T-helper 9 cell (primary cell): ENCODE results near the gene SETD2.
A peak's percentile ranks its signal among the peaks of the same experiment; 100 is the strongest.
"Not testable (repeated sequence)": the region's sequence is repeated elsewhere in the genome, so short reads cannot be mapped to it uniquely, and the experiment has no call there.

Source experiments
- DNase-seq: peaks from one replicate; pipeline ENCODE4 v3.0.0-alpha.2; 2020

The SETD2 gene

DNA sequence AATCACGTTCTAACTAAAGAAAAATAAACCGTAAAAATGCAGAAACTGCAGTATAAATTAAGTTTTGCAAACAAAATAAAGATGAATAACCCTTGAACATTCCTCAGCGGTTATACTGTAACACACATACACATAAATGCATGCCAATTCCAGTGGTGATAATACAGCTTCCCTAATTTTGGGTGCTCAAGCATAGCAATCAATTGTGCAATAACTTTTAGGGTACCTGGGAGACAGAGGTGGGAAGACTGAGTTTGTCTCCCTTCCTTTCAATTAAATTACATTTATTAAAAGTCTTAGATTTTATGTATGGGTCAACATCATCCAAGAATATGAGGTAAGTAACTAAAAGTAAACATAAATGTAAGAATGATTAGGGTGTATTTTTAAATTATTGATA is 71.8 kb downstream of the SETD2 start:
- DNase-seq, result no peak

DNA sequence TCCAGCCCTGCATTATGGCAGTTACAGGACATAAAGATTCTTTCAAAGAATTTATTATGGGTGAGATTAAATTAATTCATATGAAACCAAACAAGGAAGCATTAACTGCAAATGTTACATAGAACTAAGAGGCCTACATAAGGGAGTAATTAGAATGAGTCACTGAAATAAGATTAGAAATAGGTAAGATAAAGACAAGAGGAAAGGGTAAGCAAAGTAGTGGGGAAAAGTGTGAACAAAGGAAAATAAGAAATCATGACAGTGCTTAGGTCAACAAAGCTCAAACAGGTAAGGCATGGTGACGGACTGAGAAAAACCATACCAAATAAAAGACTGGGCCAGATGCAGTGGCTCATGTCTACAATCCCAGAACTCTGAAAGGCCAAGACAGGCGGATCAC is 74.3 kb downstream of the SETD2 start:
- no peak for DNase-seq

DNA sequence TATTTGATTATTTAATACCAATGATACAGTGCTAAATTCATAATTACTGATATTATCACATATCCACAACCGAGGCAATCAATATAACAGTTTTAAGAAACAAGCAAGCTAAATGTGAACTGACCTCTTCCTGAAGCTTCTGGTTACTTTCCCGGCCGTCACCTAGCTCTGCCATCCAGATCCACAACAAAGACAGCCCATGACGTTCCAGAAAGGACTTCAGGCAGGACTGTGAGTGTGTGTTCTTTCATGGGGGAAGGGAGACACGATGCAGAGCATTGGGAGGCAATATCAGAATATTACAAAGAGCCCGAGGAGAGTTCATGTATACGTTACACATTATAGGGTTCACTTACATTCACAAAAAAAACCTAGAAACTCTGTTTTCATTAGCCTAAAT is 77.8 kb downstream of the SETD2 start:
- no peak for DNase-seq

- no peak for DNase-seq
Observed at GRCh38 chr3:47083786-47084185, 80.1 kb downstream of the SETD2 start.

GRCh38 chr3:47082519-47082918 is 81.4 kb downstream of the SETD2 start:
- no peak for DNase-seq

GRCh38 chr3:47079432-47079831 is 84.5 kb downstream of the SETD2 start:
- DNase-seq, result no peak

GRCh38 chr3:47073685-47074084 is 90.2 kb downstream of the SETD2 start:
- no peak for DNase-seq

DNA sequence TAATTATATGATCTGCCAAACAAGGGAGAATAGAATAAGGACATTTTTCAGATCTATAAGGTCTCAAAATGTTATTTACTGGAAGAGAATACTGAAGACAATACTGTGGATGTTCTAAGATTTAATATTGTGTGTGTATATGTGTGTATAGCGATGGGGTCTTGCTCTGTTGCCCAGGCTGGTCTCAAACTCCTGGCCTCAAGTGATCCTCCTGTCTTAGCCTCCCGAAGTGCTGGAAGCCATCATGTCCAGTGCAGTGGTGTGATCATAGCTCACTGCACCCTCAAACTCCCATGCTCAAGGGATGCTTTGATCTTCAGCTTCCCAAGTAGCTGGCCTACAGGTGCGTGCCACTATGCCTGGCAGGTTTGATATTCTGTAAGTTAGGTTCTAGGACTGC is 93.1 kb downstream of the SETD2 start:
- no peak for DNase-seq

- DNase-seq, result not testable (repeated sequence)
Observed at GRCh38 chr3:47066259-47066658, 97.7 kb downstream of the SETD2 start.

- no peak for DNase-seq
Observed at GRCh38 chr3:47065681-47066080, 98.2 kb downstream of the SETD2 start.

- no peak for DNase-seq
Observed at GRCh38 chr3:47065058-47065457, 98.9 kb downstream of the SETD2 start.

GRCh38 chr3:47057212-47057671 is 106.7 kb downstream of the SETD2 start:
- peak; percentile 36 for DNase-seq

DNA sequence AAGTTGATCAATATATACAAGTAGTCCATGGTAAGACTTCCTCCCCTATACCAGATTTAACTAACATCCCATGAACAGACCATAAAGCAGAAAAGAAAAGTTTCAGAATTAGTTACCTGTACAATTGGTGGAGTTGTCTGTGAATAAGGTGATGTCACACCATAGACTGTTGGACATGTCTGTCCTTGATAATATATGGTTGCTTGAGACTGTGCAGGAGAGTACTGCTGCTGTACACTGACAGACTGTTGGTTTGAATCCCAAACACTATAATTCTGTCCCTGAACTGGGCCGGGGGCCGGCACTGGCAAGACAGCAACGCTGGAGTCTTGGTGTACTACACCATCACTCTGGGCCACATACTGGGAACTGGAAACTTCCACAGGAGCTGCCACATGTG is 107.2 kb downstream of the SETD2 start:
- DNase-seq, result no peak

DNA sequence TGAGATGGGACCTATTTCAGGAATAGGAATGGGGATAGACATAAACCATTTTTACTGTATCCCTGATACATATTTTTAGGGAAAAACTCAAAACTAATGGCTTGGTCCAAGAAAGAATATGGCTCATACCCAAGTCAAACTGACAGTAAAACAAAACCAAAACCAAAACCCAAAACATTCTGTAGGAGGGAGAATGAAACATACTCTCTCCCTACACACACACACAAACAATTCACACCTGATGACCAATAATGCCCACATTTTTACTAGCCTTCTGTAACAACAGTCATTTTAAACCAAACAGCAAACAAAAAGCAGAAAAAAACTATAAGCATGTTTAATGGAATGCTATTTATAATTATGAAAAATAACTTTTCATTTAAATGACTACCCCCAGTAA is 109.5 kb downstream of the SETD2 start:
- no peak for DNase-seq

- no peak for DNase-seq
Observed at GRCh38 chr3:47047673-47048072, 116.2 kb downstream of the SETD2 start.

GRCh38 chr3:47047069-47047468 is 116.8 kb downstream of the SETD2 start:
- no peak for DNase-seq

DNA sequence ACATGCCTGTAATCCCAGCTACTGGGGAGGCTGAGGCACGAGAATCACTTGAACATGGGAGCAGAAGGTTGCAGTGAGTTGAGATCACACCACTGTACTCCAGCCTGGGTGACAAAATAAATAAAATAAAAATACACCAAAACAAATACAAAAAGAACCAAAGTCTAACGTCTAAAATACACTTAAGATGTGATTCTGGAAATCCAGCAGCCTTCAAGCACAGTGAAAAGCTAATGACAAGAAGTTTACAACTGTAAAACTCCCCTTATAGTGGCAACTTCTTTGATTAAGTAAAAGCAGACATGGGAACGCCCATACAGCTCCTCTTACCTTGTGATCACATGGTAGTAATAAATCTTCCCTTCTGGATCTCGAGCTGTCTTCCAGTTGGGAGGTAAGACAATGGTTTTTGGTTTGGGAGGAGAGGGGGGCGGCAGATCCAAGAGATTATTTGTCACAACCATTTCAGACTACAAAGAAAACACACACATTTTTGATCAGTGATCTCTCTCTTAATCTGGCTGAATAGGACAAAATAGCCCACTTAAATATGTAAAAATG is 121.6 kb downstream of the SETD2 start:
- no peak for DNase-seq

DNA sequence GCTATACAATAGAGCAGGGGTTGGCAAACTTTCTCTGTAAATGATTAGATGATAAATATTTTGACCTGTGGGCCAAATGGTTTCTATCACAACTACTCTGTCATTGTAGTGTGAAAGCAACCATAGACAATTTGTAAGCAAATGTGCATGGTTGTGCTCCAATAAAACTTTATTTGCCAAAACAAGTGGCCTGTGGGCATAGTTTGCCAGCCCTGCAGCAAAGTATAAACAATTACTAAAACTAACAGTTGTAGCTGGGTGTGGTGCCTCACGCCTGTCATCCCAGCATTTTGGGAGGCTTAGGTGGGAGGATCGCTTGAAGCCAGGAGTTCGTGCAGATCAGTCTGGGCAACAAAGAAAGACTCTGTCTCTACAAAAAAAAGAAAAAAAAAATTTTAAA is 122.8 kb downstream of the SETD2 start:
- DNase-seq, result no peak

GRCh38 chr3:47037302-47037701 is 126.6 kb downstream of the SETD2 start:
- DNase-seq, result not testable (repeated sequence)

DNA sequence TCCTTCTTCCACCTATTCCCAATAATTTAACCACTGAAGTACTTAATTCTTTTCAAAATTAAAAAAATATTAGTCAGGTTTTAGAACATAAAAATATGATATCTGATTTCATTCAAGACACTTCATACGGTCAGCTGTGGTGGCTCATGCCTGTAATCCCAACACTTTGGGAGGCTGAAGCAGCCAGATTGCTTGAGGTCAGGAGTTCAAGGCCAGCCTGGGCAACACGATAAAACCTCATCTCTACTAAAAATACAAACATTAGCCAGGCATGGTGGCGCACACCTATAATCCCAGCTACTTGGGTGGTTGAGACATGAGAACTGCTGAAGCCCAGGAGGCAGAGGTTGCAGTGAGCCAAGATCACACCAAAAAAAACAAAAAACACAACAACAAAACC is 127.8 kb downstream of the SETD2 start:
- DNase-seq, result no peak

DNA sequence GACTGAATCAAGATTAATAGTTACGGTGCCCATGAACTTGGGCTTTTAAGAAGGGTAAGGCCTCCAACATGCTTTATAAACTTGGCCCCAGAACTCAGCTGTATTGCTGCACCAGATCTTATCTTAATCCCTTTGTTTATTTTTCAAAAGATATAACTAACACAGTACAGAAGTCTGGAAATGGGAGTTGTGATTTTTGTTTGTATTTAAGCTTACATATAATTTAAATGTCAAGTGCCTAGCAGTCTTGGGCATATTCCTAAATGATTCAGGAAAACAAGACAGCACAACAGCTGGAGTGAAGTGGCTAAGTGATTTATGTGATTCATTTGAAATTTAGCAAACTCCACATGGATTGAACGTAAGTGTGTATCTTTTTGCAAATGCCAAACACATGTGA is 128.3 kb downstream of the SETD2 start:
- no peak for DNase-seq

DNA sequence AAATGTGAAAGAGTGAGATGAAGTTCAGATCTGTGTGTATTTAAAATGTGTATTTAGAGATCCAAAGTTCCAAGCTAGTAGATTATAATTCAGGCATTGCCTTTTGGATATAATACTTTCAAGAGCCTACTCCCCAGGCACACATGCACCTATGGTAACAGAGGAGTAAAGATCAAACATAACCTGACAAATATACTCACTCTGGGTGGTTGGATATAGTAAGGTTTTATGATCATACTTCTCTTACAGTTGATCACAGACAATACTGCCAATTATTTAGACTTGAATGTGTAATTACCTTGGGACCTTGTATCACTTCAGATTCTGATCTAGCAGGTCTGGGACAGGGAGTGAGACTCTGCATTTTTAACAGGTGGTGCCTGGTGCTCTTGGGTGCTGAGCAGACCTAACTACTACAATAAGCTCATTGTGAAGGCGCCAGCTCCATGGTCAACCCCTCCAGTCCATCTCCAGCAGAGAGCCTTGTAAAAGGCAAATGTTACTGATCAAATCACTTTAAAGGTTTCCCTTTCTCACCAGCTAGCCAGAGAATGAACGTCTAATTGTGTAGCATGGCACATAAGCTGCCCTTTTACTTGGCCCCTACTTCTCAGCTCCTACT is 128.9 kb downstream of the SETD2 start:
- DNase-seq, result no peak

GRCh38 chr3:47031041-47031440 is 132.9 kb downstream of the SETD2 start:
- not testable (repeated sequence) for DNase-seq

- no peak for DNase-seq
Observed at GRCh38 chr3:47028667-47029066, 135.2 kb downstream of the SETD2 start.

DNA sequence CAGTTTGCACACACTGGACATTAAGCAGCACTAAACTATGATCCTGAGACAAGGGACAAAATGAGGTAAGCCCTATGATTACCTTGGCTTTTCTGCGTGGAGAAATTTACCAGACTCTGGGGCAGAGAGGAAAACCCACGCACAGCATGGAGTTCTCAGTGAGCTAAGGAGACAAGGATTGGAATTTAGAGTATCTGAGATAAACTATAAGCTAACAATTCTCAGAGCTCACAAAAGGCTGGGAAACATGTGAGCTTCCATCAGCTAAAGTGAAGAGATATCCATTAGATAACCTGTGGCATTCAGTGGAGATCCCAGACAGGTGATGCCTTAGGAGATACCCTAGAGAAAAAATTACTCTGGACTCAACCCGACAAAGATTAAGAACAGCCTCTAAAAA is 135.8 kb downstream of the SETD2 start:
- DNase-seq, result no peak
